Measurements from ENCODE around the gene TMEM125.

The TMEM125 gene

DNA sequence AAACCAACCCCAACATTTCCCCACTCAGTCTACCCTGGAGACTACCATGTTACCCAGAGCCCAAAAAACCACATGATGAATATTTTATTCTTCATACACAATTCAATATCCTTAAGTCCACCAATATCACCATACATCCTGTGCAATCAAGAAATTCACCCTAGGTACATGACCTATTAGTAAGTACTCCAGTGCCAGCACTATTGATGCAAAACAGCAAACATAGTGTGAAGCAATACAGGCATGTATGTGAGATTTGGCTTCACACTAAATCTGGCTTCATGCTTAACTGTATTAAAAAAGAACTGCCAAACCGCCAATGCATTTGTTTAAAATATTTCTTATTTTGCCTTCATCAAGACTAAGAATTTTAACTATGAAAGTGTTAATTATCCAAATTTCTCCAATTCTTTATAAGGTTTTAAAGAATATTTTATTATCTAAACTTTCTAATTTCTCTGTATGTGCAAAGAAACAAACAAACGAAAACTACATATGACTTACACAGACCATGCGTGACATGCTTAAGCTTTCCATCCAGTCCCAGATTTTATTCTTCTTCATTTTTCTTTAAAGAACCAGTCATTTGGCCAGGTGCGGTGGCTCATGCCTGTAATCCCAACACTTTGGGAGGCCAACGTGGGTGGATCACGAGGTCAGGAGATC lies 22.4 kb upstream of the TMEM125 start:
- DNase-seq (ENCODE audit: low read depth in 2 of 2) = no peak

DNA sequence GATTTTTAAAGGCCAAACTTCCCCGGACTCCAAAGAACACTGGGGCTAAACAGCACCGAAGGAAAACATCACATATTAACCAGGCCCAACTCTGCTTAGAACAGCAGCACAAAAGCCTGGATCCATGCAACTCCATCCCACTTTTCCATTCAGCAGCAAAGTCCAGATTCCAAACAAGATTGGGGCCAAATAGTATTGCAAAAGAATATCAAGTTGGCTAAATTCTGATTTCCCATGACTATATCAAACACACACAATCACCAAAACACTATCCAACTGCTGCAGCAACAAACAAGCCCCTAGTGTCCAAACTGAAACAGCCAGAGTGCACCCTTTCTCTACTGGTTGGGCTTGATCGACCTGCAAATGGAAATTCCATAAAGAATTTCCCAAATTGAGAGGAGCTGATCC lies 19.4 kb upstream of the TMEM125 start:
- no peak for DNase-seq (ENCODE audit: low read depth in 2 of 2)

DNA sequence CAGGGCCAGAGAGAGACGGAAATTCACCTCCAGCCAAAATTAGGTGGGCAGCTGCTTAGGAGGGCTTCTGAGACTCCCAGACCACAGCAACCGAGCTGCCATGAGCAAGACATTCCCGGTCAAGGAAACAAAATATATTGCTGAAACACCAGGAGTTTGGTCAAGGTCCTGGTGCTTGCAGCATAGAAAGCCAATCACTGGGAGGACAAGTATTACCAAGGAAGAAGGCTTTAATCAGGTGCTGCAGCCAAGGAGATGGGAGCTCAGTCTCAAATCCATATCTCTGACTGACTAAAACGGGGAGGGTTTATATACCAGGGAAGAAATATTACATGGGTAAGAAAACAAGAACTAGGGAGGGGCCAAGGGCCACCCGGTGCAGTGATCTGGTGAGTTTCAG lies 18.8 kb upstream of the TMEM125 start:
- no peak for DNase-seq (ENCODE audit: low read depth in 2 of 2)

DNA sequence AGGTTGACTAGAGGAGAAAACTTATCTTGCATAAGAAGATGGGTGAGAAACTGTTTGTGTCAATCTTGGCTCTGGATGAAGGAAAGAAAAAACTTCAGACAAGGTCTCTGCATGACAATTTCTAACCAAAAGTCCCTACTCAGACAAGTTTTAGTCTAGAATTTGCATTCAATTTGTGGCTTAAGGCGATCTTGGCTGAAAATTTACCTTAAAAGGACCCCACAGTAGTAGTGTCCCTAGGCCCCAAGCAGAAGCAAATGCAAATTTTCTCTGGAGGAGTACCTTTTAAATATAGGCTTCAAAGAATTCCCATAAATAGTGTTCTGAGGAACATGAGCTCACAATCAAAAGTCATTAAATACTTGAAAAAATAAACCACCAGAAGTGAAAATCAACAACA lies 17.6 kb upstream of the TMEM125 start:
- no peak for DNase-seq (ENCODE audit: low read depth in 2 of 2)

DNA sequence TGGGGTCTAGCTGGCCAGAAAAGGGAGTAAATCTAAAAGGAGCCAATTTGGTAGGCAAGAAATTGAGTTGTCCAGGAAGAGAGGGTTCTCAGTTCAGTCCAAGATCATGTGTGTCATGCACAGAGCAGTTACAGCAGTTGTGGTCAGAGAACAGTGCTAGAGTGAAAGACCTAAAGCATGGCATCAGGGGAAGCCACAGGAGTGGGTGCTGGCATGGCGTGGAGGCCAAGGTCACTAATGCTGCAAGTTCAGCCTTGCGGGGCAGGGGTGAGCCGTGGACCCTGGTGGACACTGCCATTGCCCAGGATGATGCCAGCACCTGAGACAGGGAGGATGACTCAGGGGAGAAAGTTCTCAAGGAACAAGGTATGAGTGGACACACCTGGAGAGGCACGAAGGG lies 16.6 kb upstream of the TMEM125 start:
- DNase-seq (ENCODE audit: low read depth in 2 of 2) = no peak

DNA sequence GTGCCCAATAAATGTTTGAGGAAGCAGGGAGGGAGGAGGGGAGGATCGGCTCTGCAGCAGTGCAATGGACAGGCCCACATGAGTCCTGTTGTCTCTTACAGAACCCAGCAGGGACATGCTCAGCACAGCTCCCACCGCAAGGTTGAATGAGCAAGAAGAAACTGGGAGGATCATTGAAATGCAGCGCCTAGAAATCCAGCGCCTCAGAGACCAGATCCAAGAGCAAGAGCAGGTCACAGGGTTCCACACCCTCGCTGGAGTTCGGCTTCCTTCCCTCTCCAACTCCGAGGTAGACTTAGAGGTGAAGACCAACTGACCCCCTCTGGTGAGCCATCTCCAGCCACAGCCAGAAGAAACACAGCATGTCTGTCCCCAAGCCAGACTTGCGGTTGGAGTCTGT lies 15.9 kb upstream of the TMEM125 start:
- no peak for DNase-seq (ENCODE audit: low read depth in 2 of 2)

DNA sequence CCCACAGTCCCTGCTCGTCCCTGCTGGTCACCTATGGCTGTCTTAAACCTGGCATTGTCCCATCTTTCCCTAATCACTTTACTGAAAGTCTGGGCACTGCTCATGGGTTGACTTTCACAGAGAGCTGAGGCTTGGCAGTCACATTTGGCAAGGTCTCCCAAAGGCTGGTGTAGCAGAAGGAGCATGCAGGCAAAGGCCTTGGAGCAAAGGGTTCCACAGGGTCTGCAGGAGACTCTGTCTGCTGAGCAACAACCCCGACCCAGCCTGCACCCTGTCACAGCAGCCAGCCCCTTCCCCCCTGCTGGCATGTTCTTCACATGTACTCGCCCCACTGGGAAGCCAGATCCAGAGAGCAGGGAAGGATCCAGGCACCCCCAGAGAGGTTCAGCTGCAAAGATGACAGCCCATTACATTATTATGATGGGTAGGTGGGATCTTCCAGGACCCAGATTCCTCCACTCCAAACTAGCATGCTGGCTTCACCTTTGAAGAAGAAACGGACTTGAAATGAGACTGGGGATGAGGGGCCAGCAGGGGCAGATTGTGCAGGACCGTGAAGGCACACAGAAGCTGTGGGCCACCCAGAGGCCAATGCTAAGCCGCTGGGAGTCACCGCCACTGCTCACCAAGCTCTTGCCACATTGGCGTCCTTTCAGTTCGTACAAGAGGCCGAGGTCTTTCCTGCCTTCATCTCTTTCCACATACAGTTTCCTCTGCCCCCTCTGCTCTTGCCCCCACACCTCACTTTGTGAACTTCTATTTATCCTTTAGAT lies 14.2 kb upstream of the TMEM125 start:
- no peak for DNase-seq (ENCODE audit: low read depth in 2 of 2)

DNA sequence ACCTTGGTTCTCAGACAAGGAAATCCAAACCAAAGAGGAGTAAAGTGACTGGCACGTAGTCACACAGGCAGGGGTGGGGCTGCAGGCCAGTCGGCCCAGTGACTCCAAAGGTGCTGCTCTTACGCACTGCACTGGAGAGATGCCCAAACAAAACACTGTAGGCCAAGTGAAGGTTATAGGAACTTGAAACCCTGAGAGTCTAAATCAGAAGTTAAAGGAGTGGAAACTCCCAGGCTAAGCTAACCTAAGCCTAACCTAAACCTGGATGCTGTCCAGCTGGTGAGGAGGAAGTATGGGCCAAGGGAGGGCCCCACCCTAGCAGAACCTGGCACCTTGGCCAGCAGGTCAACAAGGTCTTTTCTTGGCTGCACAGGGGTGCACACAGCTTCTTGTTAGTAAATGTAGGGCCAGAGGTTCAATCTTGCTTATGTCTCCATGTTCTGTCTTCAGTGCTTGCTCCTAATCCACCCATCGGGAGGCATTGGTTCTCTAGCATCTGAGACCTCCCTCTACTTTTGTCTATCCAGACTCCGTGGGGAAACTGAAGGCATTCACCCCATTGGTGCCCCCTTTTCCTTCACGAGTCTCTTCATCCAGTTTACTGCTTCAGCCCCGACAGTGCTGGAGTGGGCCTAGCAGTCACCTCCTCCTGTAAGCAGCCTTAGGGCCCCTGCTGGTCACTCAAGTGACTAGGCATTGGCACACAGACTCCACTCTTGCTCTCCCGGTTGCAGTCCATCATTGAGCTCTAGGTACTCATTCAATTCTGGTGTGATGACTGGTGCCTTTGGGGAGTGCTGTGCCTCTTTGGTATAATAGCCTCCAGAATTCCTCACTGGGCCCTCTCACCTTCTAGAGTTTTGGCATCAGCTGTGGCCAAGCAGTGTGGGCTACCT lies 12.9 kb upstream of the TMEM125 start:
- DNase-seq (ENCODE audit: low read depth in 2 of 2) = no peak

DNA sequence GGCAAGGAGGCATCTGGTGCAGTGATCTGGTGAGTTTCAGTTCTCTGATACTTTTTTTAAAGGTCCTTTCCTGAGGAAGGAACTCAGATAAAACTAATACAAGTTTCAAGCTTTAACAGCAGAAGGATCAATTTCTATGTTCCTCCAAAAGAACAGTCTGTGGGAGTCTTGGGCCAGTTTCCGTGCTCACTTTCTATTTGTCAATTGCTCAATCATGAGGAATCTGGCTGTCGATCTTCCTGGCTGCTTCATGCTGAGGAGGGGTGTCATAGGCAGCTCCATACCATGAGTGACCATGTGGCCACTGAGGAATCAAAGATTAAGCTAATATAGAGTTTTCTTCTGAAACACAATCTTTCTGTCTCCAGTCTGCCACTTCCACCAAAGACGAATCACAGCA lies 11.4 kb upstream of the TMEM125 start:
- no peak for DNase-seq (ENCODE audit: low read depth in 2 of 2)

DNA sequence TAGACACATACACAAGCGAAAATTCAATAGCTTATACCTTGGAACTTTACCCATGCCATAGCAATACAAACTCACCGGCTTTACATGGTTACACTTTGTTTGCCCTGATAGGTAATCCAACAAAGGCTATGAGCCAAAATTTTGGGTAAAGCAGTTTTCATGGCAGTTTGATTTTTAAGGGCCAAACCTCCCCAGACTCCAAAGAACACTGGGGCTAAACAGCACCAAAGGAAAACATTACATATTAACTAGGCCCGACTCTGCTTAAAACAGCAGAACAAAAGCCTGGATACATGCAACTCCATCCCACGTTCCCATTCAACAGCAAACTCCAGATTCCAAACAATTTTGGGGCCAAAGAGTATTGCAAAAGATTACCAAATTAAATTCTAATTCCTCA lies 4.4 kb upstream of the TMEM125 start:
- DNase-seq (ENCODE audit: low read depth in 2 of 2) = no peak

DNA sequence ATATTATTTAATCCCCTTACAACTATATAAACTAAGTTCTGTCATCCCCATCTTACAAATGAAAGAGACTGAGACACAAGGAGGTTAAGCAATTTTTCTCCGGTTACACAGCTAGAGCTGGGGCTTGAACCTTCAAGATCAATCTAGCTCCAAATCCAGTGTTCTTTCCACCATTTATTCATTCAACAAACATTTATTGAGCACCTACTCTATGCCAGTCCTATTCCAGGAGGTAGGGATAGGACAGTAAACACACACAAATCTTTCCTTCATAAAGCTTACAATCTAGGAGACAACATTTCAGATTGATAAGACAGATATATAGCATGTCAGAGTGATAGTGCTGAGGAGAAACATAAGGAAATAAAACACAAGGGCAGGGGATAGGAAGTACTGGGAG lies 2.9 kb upstream of the TMEM125 start:
- DNase-seq (ENCODE audit: low read depth in 2 of 2) = no peak

DNA sequence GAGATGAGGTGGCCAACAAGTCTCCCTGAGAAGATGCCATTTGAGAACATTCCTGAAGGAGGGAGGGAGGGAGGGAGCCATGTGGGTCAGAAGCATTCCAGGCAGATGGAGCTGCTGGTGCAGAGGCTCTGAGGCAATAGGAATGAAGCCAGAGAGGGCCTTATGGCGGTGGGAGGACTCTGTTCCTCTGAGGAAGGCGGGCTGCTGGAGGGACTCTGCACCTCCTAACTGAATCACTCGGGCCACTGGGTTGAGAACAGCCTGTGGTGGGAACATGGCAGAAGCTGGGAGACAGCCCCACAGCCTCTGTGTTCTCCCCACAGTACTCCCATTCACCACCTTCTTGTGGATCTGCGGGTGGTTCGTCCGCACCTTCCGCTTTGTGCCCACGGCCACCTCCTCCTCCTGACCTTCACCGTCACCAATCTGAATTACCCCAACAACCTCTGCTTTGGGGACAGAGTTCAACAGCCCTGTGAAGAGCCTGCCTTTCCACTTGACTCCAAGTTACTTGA lies 2.4 kb upstream of the TMEM125 start:
- DNase-seq (ENCODE audit: low read depth in 2 of 2) = no peak

DNA sequence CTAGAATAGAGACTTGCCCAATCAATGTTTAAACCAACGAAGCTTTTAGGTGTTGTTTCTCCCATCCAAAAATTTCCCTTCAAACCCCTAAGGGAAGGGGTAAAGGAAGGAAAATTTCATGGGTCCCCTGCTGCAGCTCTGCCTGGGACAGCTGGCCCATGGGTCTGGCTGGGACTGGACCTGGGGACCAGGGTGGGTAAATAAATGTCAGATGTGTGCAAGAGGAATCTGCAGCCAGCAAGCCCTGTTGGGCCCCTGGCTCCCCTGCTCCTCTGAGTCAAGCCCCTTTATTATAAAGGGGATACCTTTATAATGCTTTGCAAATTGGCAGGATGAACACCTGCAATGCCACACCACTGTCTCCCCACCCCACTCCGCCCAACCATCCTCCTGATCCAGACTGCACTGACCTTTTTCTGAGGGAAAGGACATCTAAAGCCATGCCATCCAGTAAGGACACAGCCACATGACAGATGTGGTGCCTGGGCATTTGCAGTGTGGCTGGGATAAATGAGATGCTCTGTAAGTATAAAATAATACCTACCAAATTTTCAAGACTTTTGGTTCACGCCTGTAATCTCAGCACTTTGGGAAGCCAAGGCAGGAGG lies 1.9 kb upstream of the TMEM125 start:
- DNase-seq (ENCODE audit: low read depth in 2 of 2) = no peak

DNA sequence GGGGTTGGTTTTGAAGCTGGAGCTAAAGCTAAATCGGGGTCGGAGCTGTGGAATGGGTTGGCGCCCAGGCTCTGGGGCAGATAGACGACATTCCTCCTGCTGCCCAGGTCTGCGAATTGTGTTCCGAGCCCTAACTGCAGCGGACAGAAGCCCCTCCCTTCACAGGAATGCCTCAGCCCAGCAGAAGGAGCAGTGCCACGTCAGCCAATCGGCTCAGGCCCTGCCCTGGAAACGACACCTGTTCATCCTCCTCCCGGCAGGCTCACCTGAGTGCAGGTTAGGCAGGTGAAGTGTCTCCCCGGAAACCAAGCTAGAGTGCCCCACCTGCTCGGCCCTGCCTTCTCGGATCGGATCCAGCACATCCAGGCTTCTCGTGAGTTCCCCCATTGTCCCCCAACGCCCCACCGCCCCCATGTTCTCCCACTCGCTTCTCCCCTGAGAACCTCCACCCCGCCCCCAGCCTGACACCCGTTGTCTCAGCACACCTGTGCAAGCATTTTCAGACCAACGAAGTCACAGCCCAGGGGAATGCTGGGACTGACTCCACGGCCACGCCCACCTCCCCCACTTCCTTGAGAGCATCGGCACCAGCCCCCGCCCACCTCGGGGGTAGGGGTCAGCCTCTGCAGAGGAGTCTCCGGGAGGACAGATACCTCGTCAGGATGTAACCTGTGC lies 775 bp downstream of the TMEM125 start:
- DNase-seq (ENCODE audit: low read depth in 2 of 2) = no peak

DNA sequence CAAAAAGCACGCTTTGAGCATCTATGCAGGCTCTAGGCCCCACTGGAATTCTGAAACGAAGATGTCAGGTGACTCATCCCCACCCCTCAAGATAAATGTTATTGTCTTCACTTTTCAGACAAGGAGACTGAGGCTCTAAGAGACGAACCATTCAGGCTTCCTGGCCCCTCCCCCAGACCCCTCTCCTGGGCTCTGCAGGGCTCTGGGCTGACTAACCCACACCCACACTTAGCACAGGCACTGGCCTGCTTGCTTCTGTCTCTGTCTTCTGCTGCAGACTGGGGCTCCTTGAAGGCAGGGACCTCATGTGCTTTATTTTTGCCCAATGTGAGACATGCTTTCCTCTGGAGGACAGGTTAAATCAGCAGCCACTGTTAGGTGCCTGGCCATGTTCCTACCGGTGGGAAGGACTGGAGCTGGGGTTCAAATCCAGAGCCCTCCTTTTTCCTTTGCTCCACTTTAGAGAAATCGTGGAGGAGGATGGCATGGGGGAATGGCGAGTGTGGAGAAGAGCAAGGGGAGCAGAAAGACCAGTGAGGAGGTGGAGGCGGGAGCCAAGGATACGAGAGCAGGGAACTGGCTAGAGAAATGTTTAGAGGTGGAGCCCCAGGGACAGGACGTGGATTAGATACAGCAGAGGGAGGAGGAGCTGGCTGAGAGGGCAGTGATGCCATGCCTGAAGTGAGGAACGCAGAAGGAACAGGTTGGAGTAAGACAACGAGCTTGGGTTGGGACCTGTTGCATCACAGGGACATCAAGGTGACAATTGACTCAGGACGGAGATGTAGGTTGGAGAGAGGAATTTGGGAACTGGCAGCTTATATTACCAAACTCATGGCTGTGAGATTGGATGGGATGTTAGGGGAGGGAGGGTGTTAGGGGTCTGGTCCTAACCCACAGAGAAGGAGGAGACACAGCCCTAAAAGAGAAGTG lies 1.7 kb downstream of the TMEM125 start:
- DNase-seq (ENCODE audit: low read depth in 2 of 2) = no peak

DNA sequence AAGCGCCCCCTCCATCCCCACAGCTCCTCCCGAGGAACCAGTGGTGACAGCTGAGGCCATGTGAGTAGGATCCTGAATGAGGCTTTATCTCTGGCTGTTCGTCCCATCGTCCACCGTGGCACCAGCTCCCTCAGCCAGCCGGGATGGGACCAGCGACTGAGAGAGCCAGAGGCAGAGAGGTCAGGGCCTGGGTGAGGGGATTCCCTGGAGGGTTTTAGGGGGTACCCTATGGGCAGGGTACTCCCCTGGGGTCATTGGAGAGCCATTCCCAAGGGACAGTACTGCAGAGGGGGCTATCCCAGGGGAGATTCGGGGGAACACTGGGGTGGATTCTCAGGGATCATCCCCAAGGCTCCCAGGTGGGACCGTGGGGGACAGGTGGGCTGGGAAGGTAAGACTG lies 2.4 kb downstream of the TMEM125 start:
- no peak for DNase-seq (ENCODE audit: low read depth in 2 of 2)

DNA sequence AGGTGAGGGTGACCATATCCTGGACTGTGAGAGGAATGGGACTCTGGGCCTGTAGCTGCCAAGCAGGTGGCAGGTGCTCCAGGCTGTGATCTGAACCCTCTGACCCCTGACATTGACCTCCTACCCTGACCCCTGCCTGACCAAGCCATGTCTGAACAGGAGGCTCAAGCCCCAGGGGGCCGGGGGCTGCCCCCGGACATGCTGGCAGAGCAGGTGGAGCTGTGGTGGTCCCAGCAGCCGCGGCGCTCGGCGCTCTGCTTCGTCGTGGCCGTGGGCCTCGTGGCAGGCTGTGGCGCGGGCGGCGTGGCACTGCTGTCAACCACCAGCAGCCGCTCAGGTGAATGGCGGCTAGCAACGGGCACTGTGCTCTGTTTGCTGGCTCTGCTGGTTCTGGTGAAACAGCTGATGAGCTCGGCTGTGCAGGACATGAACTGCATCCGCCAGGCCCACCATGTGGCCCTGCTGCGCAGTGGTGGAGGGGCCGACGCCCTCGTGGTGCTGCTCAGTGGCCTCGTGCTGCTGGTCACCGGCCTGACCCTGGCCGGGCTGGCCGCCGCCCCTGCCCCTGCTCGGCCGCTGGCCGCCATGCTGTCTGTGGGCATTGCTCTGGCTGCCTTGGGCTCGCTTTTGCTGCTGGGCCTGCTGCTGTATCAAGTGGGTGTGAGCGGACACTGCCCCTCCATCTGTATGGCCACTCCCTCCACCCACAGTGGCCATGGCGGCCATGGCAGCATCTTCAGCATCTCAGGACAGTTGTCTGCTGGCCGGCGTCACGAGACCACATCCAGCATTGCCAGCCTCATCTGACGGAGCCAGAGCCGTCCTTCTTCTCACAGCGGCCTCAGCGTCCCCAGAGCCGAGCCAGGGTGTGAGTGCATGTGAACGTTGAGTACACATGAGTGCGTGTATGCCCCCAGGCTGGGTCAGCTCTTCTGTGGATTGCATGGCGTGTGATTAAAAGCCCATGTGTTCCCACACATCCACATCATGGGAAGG lies 3.1 kb downstream of the TMEM125 start:
- no peak for DNase-seq (ENCODE audit: low read depth in 2 of 2)

DNA sequence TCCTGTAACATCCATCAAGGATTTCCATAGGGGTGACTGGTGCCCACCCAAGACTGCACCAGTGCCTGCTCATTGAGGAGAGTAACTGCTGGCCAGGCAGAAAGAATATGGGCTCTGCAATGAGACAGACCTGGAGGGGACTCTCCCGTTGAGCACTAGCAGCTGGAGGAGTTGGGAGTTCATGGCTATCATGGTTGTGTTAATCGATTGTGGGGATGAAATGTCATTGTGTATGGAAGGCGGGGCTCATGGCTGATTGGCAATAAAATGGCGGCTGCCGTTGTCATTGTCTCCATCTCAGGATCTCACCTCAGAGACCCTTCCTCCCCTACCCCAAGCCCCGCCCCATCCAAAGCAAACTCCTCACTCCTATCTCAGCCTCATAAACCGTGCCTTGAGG lies 3.9 kb downstream of the TMEM125 start:
- DNase-seq (ENCODE audit: low read depth in 2 of 2) = no peak

All from stimulated activated CD4-positive, alpha-beta T cell treated with anti-CD3 and anti-CD28 coated beads, Interleukin-15, amount 100 ng/mL, for 48 hours (primary cell).